NB4 (cell line): ENCODE data around the gene OARD1.

Source experiments
- DNase-seq: peaks from one replicate; pipeline ENCODE4 v3.0.0; 2010; ENCODE audit warnings: low read depth
- H3K4me3 ChIP-seq: one replicate; pipeline ENCODE4 v1.5.1; 2011; ENCODE audit warnings: mild to moderate bottlenecking, low read depth, low read length, moderate library complexity
- CTCF ChIP-seq: IDR thresholded peaks from one replicate; pipeline ENCODE4 v1.5.1; 2012; ENCODE audit warnings: low read depth, low read length
- MAX ChIP-seq: IDR thresholded peaks from 2 replicates; pipeline ENCODE4 v1.6.1; 2011; ENCODE audit warnings: low read depth, low read length
- MYC ChIP-seq: IDR thresholded peaks from 2 replicates; pipeline ENCODE4 v1.6.1; 2011; ENCODE audit warnings: low read depth, low read length
- POLR2A ChIP-seq: IDR thresholded peaks from 2 replicates; pipeline ENCODE4 v1.6.1; 2011; ENCODE audit warnings: mild to moderate bottlenecking; ENCODE audit not compliant: insufficient read length; ENCODE audit errors: extremely low read depth

Gene OARD1

GRCh38 chr6:41079080-41079479, 6.9 kb upstream of the OARD1 start:
- H3K4me3 ChIP-seq = no peak overlapping the region
- no peak for DNase-seq
- TF ChIP-seq MAX (no peak), MYC (no peak), CTCF (no peak), POLR2A (no peak)

- H3K4me3 ChIP-seq = no peak overlapping the region
- no peak for DNase-seq
- TF ChIP-seq POLR2A (no peak), MYC (no peak), MAX (no peak), CTCF (no peak)
These were observed 5.9 kb upstream of the OARD1 start for GRCh38 chr6:41078101-41078500.

GRCh38 chr6:41077536-41077935, 5.4 kb upstream of the OARD1 start:
- no peak overlapping the region for H3K4me3 ChIP-seq
- no peak for DNase-seq
- no peak for TF ChIP-seq MYC
- no peak for TF ChIP-seq POLR2A
- no peak for TF ChIP-seq MAX
- no peak for TF ChIP-seq CTCF

GRCh38 chr6:41075651-41076626, 3.8 kb upstream of the OARD1 start:
- no peak for TF ChIP-seq CTCF
- peak overlapping the region; percentile 79 for H3K4me3 ChIP-seq
- no peak for DNase-seq

GRCh38 chr6:41074692-41075436, 2.7 kb upstream of the OARD1 start:
- no peak for DNase-seq
- no peak for TF ChIP-seq MAX
- no peak for TF ChIP-seq MYC
- TF ChIP-seq CTCF = no peak
- no peak for TF ChIP-seq POLR2A
- H3K4me3 ChIP-seq = peak overlapping the region; percentile 79
